NCI-H1092 (cell line): ENCODE results near the gene CYP27B1.
A peak's percentile ranks its signal among the peaks of the same experiment; 100 is the strongest.
"Not testable (repeated sequence)": the region's sequence is repeated elsewhere in the genome, so short reads cannot be mapped to it uniquely, and the experiment has no call there.

Experiments
- DNase-seq: peaks from one replicate; lab custom pipeline; 2025; lab: John Stamatoyannopoulos, UW

Gene CYP27B1

DNA sequence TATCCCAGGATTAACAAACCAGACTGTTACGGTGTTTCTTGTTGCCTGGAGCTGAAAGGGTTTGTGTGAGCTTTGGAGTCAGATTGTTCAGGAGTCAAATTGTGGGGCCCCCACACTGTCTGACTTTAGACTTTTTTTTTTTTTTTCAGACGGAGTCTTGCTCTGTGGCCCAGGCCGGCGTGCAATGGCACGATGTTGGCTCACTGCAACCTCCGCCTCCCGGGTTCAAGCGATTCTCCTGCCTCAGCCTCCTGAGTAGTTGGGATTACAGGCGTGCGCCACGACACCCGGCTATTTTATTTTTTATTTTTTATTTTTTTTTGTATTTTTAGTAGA lies 16.6 kb upstream of the CYP27B1 start:
- no peak for DNase-seq

DNA sequence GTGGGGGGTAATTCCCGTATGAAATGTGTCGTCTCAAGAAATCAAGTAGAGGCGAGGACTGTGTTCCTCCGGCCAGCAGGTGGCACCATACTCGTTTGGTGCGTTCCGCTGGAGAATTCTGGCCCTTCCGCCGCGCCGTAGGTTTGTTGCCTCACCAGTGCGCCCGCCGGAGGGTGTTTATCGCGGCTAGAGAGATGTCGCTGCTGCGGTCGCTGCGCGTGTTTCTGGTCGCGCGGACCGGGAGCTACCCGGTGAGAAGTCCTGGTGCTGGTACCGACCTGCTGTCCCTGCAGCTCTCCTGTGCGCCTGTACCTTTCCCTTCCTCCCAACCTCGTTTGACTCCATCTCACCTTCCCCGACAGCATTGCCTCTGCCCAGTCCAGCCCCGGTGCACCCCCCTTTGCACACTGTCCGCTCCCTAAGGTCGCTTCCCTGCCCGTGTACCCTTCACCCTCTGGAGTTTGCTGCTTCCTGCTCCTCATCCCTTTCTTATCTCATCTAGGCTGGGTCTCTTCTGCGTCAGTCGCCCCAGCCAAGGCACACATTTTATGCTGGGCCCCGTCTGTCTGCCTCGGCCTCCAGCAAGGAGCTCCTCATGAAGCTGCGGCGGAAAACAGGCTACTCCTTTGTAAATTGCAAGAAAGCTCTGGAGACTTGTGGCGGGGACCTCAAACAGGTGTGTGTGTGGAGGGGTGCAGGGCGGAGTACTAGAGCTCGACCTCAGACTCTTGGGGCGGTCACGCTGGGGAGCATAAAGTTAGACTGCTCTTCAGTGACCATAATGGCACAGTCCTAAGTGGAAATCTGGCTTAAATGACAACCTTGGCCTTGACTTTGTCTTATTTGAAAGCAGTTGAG lies 16.0 kb upstream of the CYP27B1 start, which contains the start of gene TSFM:
TSFM (plus strand) TSS at position 180 of the 858 bp plus-strand sequence; CDS start at position 195, 15 bp downstream.
- DNase-seq, result peak; percentile 84

DNA sequence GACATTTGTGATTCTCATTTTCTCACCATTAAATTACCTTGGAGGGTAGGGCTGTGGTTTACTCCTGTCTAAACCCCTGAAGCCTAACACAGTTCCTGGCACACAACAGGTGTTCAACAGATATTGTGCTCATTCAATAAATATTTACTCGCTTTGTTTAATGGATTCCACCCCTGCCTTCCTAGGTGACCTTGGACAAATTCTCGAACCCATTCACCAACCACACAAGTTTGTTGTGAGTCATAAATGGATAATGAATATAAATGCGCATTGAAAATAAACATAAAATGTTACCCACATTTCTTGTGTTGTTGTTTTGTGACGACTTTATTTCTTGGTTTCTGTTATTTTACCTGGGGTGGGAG lies 15.3 kb upstream of the CYP27B1 start:
- no peak for DNase-seq

DNA sequence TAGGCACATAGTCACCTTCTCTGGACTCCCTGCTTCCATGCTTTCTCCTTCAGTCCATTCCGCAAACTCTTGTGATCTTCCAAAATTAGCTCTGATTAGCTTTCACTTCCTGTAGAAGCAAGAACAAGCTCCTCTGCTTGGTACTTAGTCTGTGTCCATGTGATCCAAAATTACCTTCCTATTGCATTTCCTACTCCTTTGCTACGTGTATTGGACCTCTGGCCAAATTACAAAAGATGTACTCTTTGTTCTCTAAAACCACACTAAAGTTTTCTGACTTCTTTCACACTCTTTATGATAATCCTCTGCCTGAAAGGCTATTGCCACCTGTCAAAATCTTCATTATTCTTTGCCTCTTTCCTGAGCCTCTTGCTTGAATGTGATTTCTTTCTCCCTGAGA lies 14.9 kb upstream of the CYP27B1 start:
- DNase-seq, result no peak

DNA sequence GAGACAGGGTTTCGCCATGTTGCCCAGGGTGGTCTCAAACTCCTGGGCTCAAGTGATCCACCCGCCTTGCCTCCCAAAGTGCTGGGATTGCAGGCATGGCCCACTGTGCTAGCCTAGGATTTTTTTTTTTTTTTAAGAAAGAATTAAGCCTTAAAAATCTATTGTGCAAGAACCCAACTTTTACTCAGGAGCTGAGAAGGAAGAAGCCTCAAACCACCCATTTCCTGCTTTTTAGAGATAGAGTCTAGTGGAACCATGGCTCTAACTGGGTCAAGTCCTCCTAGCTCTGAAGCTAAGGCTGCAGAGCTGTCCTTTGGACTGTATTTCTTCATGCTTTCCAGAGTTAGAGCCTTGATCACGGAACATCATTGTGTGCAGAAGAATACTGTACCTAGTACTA lies 14.4 kb upstream of the CYP27B1 start:
- DNase-seq, result no peak

DNA sequence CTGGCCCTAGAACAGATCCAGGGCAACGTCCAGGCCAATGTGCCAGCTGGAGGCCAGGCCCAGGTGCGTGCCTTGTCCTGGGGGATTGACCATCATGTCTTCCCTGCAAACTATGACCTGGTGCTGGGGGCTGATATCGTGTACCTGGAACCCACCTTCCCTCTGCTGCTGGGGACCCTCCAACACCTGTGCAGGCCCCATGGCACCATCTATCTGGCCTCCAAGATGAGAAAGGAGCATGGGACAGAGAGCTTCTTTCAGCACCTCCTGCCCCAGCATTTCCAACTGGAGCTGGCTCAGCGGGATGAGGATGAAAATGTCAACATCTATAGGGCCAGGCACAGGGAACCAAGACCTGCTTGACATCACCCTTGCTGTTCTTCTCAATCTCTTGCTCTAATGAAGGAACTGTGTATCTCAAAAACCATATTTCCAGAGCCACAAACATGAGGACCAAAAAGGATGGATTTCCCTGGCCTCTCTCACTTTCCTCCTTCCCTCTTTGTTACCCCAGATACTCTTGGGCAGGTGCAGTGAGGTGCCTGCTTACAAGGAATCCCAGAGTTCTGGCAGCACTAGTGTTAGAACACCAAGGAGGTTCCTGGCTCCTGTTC lies 13.5 kb upstream of the CYP27B1 start:
- no peak for DNase-seq

- DNase-seq, result no peak
These were observed 12.9 kb upstream of the CYP27B1 start for GRCh38 chr12:57779736-57780135.

GRCh38 chr12:57777911-57778310 lies 11.0 kb upstream of the CYP27B1 start:
- DNase-seq, result no peak

GRCh38 chr12:57777367-57777766 lies 10.5 kb upstream of the CYP27B1 start:
- no peak for DNase-seq

- no peak for DNase-seq
These were observed 9.3 kb upstream of the CYP27B1 start for GRCh38 chr12:57776247-57776587.

- DNase-seq, result no peak
These were observed 8.8 kb upstream of the CYP27B1 start for GRCh38 chr12:57775563-57776246.

DNA sequence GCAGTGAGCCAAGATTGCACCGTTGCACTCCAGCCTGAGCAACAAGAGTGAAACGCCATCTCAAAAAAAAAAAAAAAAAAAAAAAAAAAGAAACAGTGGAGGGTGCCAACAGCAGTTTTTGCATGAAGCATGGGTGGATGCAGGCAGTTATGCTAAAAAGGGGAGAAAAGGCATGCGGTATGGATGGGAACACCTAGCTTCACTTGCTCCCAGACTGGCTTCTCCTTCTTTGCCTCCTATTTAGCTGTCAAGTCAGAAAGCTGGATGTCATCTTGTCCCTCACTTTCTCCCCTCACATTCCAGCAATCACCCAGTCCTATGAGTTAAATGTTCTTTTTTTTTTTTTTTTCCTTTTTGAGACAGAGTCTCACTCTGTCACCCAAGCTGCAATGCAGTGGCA lies 8.2 kb upstream of the CYP27B1 start:
- DNase-seq, result no peak

- not testable (repeated sequence) for DNase-seq
These were observed 7.8 kb upstream of the CYP27B1 start for GRCh38 chr12:57774634-57775033.

- no peak for DNase-seq
These were observed 5.8 kb upstream of the CYP27B1 start, which contains the start of gene EEF1AKMT3 for GRCh38 chr12:57772429-57773322. Gene EEF1AKMT3, plus strand, starts transcription at chr12:57772614. Its CDS starts 111 bp downstream, at chr12:57772725.

- peak; percentile 82 for DNase-seq
These were observed 5.1 kb upstream of the CYP27B1 start, which contains the start of gene METTL1 for GRCh38 chr12:57771873-57772428. Gene METTL1, minus strand, starts transcription at chr12:57772105. Its CDS starts 22 bp downstream, at chr12:57772083.

DNA sequence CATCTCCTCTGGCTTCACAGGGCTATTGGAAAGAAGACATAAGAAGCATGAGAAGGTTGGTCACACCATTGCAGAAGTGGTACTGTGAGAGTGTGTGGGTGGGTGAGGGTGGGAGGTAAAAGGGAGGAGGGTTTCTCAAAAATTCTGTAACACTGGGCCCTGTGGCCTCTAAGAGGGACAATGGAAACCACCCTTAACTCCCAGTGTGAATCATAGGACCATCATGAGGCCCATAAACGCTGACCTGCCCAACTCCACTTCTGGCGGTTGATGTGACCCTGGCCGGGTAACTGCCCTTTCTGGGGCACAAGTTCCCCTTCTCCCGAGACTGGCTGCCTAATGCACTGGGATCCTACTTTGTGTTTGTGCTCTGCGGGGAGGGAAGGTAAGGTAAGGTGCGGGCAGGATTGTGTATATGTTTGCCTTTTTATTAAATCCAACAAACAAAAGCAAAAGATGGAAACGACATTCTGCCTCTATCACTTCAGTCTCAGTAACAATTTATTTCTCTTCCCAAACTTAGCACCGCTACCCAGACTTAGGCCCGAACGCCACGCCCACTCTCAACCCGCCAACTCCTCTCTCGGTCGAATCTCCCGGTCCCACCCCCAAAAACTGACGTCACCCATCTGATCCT lies 4.5 kb upstream of the CYP27B1 start:
- peak; percentile 60 for DNase-seq

DNA sequence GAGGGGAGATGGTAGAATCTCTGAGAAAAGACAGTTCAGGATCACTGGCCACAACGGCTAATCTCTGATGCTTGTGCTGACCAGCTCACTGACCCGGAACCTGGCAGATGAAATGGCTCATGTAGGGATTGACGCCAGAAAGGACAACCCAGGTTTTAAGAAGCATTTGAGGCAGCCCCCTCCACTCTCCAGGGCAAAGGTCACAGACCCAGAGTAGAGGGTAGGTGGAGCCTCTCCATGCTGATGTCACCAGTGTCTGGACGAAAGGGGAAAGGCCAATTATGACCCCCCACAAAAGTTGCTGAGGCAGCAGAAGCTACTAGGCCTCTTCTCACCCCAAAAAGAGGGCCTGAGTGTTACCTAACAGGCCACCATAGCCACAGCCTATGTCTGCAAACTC lies 3.9 kb upstream of the CYP27B1 start:
- DNase-seq, result no peak

DNA sequence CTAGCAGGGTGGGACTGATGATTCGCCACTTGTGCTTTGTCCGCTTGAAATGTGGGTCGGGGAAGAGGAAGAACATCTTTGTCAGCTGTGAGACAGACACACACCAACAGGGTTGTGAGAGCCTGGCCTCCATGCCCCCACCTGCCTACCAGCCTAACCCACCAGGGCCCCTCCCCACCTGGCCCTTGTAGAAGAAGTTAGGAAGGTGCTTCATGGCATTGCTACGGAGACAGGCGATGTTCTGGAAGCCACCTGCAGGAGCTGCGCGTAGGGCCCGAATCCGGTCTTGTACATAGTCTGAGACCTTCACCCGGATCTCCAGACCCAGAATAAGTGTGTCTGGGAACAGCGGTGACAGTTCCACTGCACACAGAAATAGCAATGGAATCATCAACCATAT lies 2.7 kb upstream of the CYP27B1 start:
- no peak for DNase-seq

DNA sequence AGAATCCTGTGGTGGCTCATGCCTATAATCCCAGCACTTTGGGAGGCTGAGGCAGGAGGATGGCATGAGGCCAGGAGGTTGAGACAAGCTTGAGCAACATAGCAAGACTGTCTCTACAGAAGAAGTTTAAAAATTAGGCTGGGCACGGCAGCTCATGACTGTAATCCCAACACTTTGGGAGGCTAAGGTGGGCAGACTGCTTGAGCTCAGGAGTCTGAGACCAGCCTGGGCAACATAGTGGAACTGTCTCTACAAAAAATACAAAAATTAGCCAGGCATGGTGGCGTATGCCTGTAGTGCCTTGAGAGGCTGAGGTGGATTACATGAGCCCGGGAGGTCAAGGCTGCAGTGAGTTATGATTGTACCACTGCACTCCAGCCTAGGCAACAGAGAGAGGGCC lies 998 bp upstream of the CYP27B1 start:
- no peak for DNase-seq

DNA sequence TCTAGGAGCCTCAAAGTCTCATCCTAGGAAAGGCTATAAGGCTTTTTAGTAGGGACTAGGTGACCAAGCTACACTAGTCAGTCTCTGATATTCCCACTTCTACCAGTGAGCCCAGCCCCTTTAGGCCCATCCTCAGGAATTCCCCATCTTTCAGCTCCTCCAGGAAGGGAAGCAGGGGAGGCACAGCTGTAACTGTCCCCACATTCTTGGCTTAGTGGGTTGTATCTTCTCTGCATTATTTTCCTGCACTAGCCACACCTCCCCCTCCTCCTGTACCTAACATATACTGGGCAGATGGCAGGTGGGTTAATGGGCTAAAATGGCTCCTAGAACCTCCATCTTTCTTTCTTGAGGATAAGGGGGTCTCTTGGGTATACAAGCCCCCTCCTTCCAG lies 424 bp upstream of the CYP27B1 start:
- DNase-seq, result no peak
